AG08396 (cell line): ENCODE data around the gene LAMB3.

Experiments used
- DNase-seq: peaks from one replicate; pipeline ENCODE4 v3.0.0; 2012; ENCODE audit warnings: low spot score, mixed read lengths

The LAMB3 gene

DNA sequence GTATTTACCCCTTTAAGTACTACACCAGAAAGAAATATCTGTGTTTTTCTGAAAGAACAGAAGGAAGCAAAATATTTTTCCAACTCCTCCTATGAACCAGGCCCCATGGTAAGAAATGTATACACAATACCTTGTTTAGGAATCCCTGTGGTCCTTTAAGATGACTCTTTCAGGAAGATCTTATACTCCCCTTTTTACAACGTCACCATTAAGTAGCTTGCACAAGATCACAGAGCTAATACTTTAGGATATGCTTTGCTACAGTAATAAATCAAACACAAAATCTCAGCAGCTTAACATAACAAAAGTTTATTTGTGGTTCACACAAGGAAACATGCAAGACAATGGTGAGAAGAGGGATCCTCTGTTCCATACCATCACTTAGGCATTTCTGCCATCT is 8.8 kb upstream of the LAMB3 start:
- no peak for DNase-seq

DNA sequence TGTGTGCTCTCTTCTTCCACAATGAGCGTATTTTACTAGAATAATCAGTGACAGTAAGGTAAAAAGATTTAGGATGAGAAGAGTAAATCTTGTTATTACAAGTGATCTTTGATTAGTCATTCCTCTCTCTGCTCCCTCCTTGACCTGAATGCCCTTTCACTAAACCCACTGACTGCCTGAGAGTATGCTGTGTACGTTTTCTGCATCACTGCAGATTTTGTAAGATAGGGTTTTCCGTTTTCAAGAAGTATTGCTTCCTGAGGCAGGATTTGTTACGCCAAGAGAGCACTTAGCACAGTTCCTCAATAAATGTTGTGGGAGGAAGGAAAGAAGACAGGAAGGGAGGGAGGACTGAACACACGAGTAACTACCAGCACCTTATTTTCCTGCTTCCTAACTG is 7.7 kb upstream of the LAMB3 start:
- DNase-seq, result no peak

DNA sequence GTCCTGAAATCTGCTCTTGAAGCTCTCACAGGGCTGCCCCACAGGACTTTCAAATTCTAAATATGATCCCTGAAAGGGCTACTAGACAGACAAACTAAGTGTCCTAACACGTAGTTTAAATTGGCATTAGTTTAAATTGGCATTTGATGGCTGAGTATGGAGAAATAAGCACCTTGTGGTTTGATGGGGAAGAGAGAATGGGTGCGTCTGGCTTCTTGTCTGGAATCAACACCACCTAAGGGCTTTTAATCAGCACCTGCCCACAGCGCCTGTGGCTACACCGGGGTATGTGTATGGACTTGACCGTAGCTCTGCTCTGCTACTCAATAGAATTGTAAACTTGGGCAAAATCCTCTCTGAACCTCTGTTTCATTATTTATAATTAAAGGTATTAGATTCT is 5.7 kb upstream of the LAMB3 start:
- no peak for DNase-seq

DNA sequence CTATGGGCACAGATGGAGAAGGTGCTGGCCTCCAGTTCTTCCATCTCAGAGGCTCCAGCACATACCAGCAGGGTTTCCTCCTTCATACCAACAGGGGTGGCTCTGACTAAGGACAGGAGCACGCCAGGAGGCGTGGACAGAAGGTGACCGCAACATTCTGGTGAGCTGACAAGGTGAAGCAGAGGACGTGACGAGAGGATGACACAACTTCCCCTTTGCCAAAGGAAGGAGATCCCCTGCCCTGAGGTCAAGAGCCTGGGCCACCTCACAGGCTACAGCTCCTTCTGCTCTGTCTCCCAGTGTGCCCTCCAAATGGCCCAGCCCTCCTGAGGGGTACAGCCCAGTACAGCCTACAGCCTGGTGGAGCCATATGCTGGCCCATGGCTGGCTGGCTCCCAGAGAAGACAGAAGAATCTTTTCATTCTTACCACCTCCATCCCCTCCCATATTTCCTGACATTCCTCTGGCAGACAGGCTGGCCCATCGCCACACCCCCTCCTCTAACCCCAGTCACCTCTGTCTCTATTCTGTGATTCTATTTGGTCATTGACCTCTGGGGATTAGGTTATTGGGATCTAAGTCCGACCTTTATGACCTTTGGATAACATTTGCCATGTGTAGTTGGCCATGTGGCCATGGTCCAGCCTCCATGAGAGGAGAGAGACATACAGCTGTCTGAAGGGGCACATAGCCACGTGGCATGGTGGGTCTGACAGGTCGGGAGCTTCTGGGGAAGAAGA is 5.1 kb upstream of the LAMB3 start:
- DNase-seq, result no peak

DNA sequence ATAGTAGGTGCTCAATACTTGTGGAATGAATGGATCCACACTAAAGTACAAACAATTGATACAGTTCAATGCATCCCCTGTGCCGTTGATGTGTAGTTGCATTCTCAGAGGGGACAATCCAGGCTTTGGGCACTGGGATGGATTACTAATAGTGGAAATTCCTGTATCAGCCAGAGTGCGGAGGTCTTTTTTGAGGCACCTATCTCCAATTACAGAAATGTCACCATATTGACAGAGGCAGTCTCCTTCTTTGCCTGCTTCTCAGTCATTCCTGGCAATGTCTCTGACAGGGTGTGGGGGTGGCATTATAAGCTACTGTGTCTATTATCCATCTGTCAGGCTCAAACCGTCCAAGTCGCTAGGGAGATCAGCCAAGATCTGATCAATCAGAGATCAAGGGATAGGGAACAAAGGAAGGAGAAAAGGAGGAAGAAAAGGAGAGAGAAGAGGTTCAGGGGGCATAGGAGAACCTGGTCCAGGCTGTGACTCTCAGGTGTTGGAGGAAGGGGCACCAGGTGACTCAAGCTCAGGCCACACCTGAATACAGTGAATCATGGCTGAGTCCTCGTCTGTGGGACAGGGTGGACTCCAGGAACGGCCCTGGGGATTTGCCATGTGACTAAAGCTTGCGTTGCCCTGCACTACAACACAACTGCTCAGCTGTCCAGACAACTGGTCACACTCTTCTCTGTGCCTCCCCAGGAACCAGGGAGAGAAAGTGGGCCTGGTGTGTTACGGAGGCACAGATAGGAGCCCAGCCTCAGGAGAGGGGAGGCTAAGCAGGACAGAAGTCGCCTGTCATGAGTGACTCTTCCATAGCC is 3.4 kb upstream of the LAMB3 start:
- no peak for DNase-seq

DNA sequence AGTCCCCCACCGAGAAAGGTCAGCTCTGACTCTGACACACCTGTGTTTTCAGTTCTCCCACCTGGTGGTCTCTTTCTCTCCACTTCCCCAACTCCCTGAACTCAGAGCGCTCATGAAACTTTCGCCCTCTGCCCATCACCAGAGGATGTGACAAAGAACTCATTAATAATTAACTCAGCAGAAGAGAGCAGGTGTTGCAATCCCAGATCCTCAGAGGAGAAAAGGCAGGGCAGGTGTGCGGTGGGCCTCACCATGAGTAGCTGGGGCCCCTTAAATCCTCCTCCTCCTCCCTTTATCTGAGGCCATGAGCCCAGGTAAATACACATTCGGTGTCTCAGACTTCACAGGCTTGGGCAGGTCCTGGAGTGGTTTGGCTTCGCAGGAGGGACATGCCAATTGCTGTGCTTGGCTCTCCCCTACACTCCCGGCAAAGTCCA is 1.7 kb upstream of the LAMB3 start:
- no peak for DNase-seq

DNA sequence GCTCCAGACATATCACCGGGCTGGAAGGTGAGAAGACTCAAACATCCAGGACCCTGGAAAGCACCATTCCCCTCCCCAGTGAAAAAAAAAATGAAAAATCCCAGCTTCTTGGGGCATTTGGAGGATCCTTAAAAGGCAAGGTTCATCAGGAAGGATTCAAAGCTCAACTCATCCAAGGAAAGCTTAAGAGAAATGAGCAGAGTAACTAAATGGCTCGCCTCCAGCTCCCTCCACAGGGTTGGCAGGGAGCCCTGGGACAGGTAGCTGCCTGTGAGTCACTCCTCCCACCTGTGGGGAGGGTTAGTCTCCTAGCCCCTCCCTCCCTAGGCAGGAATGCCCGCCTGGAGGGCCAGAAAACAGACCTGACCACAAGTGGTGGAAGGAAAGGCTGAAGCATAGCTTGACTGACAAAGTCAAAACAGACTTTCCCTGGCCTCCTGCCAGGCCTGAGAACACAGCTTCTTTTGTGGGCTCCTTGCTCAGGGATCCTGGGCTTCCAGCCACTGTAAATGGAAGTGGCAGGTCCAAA is 712 bp upstream of the LAMB3 start:
- peak; percentile 26 for DNase-seq

DNA sequence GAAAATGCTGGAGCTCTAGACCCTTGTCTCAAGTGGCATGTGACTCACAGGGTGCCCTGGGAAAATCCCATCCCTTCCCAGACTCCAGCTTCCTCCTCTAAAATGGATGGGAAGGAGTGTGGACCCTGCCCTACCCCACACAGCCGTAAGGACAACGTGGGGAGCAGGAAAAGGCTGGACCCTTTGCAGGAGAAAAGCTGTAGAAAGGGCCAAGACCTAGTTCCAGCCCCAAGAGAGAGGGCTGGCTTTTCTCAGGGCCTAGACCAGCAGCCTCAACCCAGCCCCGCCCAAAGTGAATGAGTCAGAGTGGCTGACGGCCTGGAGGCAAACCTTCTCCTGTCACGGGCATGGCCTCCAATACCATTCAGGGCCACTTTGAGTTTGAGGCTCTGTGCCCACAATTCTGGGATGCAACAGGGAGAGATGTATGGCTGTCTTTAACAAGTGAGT is 1.1 kb downstream of the LAMB3 start:
- peak; percentile 80 for DNase-seq

DNA sequence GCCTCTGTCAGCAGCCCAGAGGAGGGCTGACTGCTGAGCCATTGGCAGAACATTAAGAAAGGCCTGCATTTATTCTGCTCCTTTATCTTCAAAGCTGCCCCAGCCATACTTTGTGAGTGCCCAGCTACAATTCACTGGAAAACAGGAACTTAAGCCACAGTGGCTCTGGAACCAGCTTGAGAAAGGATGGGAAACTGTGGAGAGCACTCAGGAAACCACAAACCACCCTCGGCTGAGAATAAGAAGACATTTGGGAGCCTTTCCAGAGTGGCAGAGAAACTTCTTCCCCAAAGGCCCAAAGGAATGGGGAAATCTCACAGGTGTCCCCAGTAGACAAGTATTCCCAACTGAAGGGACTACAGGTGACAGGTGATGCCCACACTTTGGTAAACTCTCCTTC is 1.8 kb downstream of the LAMB3 start:
- no peak for DNase-seq

DNA sequence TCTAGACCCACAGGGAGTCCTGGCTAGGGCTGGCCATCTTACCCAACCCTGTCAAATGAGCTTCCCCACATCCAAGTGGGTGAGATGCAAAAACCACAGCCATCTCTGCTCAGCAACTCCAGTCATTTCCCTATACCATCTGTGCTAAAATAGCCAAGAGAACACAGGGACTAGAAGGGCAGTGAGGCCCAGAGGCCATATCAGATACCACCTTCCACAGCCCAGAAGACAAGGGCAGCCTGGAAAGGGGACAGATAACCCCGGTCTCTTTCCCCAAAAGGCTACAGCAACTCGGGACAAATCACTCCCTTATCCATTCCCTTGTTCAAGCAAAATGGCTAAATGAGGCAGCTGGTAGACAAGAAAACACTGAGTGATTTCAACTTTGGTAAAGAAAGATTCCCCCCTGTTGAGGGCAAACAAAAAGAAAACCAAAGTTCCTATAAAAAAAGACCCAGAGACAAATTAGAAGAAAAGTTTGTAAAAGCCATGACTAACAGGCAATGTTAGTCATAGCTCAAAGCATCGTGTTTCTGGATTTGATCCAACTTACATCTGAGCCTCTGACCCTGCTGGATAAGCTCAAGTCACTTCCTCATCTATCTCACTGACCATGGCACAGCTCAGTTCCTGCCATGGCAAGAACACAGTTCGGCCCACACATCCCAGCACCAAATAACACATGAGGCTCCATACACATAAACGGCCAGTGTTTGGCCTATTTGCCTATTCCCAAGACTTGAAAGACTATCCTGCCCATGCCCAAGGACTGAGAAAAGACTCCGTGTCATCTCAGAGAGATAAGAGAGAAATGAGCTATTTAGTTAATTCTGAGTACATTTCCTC is 3.1 kb downstream of the LAMB3 start:
- peak; percentile 66 for DNase-seq

DNA sequence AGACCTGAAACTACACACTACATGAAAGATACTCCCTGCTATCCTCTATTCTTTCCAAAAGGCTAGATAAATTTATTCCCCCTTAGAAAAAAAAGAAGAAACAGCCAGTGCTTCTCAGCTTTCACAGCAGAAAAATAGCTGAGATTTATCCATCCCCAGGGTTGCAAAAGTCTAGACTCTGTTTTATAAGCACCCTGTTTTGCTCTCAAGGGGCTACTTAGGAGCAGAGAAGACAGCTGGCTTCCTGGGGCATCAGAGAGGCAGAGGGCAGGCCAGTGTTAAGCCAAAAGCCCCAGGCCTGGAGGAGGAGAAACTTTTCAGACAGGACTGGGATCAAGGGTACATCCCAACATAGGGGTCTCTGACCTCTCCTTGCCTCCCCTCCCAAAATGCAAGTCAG is 3.9 kb downstream of the LAMB3 start:
- DNase-seq, result no peak

DNA sequence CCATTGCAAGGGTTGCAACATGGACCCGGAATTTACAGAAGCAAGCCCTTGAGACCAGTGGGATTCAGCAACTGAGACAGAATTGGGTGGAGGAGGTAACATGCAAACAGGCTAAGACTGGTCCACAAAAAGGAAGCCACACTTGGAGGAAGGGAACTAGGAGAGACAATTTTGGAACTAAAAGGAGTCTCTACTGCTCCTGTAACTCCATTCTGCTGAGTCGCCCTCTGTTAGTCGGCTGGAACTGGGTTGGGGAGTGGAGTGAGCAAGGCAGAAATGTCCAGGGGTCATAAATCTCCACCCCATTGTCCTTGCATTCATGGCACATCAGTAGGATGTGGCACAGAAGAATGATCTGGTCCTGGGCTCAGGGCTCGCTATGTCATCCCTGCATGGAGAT is 5.1 kb downstream of the LAMB3 start:
- DNase-seq, result no peak

DNA sequence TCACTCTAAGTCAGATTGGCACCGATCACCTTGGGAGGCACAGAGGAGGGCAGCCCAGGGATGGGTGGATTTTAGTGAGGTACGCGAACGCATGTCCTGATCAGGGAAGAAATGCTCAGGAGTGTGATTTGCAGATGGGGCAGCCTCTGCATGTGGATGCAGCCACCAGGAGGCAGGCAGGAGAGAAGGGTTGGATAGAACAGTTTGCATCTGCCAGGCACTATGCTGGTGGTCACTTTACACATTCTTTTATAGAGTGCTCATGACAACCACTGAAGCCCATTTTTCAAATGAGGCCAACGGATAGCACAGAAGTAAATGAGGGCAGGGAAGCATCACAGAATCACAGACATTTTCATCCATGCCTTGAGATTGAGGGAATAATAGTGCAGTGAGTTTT is 5.7 kb downstream of the LAMB3 start:
- DNase-seq, result no peak

DNA sequence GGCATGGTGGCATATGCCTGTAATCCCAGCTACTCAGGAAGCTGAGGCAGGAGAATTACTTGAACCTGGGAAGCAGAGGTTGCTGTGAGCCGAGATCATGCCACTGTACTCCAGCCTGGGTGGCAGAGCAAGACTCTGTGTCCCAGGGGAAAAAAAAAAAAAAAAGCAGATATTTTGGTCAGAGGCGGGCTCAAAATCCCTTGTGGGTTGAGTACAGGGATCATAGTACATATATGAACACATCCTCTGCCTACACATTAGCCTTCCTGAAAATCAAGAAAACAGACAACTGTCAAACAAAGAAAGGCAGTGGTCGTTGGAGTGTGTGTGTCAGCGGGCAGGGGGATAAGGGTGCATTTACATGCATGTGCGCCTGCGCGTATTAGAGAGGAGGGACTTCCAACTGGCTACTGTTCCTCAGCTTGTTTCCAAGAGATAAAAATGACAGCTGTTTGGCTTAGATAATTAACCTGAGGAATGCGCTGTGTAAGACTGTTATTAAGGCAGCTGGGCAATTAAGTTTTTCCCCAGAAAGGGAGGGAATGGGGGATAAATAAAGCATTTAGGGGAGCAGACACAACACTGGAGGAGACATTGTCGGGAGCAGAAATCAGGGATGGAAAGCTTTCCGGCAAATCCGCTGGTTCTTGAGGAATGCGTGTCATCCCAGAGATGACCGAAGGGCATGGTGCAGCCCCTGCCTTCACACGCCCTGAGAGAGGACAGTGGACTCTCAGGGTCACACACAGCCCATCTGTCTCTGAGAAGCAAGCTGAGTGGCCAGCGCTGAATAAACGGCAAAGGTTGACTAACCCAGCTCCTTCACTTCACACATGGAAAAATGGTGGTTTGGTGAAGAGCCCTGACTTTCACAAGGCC is 6.4 kb downstream of the LAMB3 start:
- DNase-seq, result no peak

DNA sequence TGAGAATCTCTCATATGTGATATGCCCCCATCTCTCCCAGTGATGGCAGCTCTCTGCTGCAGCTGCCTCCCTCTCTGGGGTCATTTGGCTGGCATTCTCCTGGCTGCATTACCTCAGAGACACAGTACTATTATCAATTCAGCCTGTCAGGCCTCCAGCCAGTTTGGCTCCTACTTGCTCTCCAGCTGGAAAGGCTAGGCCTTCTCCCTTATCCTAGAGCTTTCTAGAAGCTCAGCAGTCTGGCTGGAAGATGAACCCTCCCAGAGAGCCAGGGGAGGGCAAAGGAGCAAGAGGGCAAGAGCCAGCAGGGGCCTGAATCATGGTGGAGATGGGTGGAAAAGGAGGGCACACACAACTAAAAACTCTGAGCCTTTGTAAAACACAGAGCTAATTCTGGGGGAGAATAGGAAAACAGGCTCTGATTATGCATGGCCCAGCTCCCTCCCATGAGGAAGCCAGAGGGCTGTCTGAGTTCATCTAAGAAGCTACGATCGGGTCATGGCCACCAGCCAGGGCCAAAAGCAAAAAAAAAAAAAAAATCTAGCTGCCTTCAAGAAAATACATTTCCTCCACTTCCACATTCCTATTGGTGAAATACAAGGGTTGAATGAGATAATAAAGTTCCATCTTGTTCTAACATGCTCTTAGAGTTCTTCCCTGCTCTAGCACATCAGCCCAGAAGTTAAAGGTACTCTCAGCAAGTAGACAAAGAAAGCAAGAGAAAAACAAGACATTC is 8.8 kb downstream of the LAMB3 start:
- no peak for DNase-seq

DNA sequence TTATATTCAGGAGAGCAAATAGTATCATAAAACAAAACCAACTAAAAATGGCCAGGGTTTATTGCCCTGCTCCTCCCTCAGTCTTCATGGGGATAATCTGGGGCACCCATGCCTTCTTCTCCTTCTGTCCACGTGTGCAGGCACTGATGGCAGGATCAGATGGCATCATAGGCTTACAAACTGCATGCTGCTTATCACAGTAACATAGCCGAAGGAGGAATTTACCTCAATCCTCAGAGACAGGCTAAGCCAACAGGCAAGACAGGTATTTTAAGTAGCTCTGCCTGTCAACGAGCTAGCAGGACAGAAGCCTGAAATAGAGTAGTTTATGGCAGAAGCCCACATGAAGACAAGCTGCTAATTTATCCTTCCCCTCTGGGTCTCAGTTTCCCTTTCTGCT is 9.4 kb downstream of the LAMB3 start:
- no peak for DNase-seq

DNA sequence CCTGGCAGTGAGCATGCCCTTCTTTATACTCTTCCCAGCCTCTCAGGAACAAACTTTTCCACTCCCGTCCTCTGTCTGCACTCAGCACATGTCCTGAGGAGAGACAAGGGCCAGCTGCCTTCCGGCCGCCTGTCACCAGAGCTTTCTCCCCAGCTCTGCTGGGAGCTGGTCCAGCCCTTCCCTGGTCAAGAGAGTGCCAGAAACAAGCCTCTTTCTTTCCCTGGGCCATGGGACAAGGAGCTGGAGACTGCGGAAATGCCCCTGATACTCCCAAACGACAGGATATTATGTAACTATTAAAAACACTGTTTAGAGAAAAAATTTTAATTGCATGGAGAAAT is 10.4 kb downstream of the LAMB3 start:
- peak; percentile 48 for DNase-seq

DNA sequence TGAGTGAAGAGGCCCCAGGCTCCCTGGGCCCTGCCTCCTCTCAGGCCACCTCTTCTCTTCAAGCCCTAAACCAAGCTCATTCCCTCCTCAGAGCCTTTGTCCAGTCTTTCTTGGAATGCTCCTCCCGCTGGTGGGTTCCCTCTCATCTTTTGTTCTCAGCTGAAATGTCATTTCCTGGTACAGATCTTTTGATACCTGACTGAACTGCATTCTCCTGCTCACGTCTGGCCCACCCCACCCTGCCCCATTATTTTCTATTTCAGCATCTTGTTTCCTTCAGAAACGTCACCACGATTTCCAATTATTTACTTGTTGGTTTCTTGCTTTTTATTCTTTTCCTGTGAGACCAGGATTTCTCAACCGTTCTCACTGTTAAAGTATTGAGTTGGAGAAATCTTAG is 16.4 kb downstream of the LAMB3 start:
- no peak for DNase-seq

DNA sequence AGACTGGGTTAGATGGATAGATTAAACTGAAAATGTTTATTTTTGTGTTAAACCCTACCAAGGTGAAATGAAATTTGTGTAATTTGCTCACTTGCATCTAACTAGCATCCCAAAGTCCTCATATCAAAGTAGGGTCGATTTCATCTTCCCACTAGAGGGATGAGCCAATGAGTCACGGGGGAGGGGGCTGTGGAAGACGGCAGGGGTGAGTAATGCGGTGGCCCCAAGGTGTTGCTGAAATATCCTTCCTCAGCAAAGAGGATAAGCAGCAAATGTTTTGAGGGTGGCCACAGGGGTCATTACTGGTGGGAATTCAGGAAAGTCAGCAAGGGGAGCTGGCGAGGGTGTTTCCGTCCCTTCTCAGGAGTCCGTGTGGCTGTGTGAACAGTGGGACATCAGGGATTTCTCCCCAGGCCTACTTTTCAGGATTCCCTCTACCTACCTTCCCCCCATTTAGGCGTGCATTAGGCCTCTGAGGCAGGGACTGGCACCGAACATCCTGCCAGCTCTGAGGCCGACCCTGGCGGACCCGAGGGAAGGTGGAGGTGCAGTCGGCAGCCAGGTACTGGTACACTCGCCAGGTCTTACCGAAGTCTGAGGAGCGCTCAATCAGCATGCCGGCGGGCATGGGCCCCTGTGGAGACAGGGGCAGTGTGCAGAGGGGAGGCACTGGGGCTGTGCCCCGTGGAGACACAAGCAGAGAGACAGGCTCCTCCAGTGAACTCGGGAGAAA is 18.1 kb downstream of the LAMB3 start:
- DNase-seq, result no peak
